CD4-positive, alpha-beta T cell treated with Interleukin-6 for 4 hours (primary cell): ENCODE measurements around the gene ZNF620.
"Not testable (repeated sequence)": the region's sequence is repeated elsewhere in the genome, so short reads cannot be mapped to it uniquely, and the experiment has no call there.

ENCODE experiments used
- DNase-seq: peaks from one replicate; pipeline ENCODE4 v3.0.0-alpha.2; 2020; ENCODE audit warnings: mixed read lengths

Gene ZNF620

DNA sequence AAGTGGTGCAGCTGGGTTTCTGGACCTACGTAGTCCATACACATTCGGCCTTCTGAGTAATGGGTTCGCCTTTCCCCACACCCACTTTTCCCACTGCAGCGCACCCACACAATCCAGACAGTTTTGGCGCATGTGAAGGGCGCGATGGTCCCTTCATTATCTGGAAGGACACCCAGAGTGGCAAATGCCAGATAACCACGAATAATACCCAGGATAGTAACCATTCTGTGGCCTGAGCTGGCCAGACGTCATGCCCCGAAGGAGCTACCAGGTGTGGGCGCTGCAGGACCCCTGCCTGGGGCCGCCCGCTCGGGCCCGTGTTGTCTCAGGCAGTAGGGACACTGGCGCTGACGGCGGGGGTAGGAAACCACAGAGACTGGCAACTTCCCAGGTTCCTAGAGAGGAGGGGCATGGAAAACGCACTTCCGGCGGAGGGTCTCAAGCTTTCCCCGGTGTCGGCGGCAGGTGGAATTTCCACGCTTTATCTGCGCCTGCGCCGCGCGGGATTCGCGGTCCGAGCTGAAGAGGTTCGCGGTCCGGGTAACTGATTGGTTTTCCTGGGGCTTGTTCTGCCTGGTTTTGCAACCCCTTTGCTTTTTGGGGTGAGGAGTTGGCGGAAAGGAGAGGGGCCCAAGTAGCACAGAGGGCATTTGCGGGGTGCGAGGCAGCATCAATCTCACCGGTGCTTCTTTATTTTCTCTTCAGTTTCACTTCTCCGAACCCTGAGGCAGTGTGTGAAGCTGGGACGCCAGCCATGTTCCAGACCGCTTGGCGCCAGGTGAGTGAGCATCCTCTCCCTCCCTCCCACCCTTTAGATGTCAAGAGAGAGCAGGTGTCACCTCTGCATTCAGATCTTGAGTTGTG is at the start of gene ZNF620:
TSS of gene ZNF620 (plus strand) at position 441 of the 864 bp plus-strand sequence. CDS start at position 755, 314 bp downstream.
- peak; percentile 62 for DNase-seq

DNA sequence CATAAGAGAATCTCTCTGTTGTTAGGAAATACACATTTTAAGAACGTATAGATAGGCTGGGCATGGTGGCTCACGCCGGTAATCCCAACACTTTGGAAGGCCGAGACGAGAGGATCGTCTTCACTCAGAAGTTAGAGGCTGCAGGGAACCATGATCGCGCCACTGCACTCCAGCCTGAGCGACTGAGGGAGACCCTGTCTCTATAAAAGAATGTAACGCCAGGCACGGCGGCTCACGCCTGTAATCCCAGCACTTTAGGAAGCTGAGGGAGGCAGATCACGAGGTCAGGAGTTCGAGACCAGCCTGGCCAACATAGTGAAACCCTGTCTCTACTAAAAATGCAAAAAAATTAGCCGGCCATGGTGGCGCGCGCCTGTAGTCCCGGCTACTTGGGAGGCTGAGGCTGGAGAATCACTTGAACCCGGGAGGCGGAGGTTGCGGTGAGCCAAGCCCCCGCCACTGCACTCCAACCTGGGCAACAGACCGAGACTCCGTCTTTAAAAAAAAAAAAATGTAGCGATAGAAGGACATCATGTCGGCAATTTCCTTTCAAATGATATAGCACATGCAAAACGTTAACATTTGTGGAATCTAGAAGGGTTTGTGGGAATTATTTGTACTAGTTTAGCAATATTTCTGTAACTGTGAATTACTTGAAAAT is 49.4 kb upstream of the ZNF620 start:
- DNase-seq, result no peak

DNA sequence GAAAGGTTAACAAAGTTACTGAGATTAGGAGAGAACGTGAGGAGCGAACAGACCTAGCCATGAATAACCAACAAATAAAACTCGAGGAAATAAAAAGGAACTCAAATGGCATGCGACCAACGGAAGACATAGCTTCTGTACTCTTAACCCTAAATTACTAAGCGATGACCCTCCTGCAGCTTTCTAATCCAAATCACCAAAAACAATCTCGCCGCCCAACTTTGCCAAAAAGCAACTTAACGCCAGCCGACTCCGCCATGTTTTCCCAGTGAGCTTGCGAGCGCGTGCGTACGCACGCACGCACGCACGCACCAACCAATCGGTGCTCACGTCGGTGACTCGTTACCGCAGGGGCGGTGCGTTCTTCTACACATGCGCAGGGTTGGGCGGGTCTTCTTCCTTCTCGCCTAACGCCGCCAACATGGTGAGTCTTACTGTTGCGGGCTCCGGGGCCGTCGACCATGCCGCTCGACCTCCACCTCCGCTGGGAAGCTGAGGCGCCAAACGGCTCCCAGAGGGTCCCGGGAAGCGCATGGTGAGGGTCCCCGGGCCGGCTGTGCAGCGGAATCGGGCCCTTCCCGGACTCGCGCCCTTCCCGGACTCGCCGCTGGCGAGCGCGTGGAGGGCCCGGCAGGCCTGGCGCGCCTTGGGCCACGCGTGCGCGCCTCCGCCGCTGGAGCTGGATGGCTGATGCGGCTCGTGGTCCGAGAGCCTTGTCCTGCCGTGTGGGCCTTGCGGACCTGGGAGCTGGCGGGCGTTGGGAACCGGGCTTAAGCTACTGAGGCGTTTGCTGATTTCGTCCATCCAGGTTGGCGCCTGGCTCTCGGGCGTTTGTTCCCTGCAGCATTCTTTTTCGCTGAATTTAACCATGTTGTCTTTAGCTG is 48.7 kb upstream of the ZNF620 start, which contains the start of gene RPL14:
TSS of gene RPL14 (plus strand) at position 400 of the 884 bp plus-strand sequence. CDS start at position 533, 133 bp downstream.
- peak; percentile 96 for DNase-seq

DNA sequence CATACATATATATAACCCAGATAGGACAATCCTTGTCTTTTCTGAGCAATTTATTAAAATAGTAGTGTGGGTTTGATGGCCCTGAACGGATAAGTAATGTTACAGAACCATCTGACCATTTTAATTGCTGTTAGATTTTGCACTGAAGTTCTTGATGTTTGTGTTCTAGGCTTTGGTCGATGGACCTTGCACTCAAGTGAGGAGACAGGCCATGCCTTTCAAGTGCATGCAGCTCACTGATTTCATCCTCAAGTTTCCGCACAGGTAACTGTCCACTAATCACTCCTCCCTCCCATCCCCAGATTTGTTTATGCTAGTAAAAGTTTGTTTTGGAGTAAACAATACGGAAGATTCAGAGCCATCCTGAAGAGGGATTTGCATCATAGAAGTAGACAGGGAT is 47.4 kb upstream of the ZNF620 start:
- DNase-seq, result no peak

DNA sequence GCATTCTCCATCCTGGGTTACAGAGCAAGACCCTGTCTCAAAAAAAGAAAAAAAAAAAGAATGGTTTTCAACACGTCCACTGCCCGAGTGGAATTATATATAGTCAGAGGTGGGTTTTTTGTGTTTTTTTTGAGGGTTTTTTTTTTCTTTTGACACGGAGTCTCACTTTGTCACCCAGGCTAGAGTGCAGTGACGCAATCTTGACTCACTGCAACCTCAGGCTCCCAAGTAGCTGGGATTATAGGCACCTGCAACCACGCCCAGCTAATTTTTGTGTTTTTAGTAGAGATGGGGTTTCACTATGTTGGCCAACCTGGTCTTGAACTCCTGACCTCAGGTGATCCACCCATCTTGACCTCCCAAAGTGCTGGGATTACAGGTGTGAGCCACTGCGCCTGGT is 45.4 kb upstream of the ZNF620 start:
- DNase-seq, result not testable (repeated sequence)

DNA sequence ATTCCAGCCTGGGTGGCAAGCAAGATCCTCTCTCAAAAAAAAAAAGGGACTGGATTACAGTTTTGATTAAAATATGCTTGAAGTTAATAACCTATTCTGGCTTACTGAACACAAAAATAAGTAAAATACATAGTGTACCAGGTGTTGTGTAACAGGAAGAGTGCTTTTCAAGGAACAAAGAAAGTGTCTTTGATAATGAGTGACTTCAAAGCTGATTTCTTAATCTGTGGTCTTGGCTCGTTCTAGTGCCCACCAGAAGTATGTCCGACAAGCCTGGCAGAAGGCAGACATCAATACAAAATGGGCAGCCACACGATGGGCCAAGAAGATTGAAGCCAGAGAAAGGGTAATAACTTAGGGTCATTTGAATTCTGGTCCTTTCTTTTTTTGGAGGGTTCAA is 44.7 kb upstream of the ZNF620 start:
- no peak for DNase-seq

DNA sequence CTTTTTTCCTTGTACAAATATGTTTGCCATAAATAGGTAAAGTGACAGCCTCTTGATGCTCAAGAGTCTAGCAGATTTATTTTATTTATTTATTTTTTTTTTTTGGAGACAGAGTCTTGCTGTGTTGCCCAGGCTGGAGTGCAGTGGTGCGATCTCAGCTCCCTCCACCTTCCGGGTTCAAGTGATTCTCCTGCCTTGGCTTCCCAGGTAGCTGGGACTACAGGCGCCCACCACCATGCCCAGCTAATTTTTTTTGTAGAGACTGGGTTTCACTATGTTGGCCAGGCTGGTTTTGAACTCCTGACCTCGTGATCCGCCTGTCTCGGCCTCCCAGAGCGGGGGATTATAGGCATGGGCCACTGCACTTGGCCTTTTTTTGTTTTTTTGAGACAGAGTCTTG is 43.0 kb upstream of the ZNF620 start:
- DNase-seq, result not testable (repeated sequence)

DNA sequence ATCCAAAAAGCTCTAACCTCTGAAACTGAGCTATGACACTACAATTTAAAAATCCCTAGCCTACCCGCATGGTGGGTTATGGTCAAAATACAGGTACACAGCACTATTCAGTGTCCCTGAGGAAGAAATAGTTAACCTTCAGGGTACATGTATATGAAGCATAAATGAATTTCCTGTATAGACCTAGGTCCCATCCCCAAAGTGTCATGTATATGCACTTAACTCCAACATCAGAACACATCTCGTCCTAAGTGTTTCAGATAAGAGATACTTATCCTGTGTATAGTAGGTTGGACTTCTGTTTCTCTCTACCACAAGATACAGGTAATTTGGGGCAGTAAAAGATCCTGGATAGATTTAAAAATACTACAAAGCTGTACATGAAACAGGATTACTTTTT is 42.3 kb upstream of the ZNF620 start:
- no peak for DNase-seq

DNA sequence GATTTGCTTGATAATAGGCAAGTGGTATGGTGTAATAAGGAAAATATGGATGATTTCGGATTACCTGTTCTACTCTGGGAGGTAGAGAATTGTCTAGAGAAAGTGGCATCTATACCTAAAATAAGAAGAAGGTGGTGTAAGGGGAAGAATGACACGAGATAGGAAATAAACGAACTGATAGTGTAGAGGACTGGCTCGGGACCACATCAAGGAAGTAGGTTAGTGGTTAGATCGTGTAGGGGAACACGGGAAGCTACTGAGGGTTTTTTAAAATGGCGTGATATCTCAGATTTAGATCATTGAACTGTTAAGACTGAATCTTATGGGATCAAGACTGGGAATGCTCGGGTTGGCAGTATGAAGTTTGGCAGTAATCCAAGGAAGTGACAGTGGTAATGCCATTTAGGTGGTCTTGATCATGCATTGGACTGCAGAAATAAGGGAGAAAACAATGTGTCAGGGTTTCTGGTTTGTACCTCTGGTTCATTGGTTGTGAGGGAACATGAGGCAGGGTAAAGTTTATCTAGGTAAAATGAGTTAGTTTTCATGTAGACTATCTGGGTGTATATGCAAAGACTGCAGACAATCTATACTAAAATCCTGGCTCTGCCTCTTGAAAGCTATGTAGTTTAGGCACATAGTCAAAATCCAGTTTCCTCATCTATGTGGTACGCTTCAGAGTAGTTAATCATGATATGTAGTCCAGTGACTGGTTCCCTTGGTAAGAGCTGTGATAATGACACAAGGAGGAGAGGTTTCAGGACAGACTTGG is 41.3 kb upstream of the ZNF620 start:
- peak; percentile 30 for DNase-seq

DNA sequence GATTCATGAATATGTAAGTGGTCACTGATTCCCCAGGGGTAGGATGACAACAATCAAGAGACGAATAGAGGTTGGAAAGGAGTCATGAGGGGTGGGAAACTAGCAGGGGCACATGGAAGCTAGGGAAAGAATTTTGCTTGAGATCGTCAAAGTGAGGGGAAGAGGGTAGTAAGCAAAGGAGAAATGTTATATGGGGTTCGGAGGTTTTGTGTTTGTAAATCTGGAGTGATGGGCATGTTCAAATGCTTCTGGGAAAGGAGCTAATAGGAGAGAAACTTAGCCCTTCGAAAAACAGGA is 40.8 kb upstream of the ZNF620 start:
- DNase-seq, result no peak

DNA sequence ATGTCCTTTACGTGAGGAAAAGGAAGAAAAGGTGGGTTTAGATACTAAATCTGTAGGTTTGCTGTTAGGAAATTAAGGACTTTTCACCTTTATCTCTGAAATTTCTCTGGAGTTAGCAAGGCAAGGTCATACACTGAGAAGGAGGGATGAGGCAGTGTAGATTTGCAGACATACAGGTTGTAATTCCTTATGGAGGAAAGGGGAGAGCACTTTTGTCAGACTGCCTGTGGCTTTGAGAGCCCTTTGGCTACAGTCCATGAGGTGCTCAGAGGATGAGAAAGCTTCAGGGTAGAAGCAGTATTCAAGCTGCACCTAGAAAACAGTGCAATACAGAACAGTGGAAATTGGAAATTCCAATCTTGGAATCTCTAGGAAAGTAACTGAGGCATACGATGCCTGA is 40.4 kb upstream of the ZNF620 start:
- no peak for DNase-seq

DNA sequence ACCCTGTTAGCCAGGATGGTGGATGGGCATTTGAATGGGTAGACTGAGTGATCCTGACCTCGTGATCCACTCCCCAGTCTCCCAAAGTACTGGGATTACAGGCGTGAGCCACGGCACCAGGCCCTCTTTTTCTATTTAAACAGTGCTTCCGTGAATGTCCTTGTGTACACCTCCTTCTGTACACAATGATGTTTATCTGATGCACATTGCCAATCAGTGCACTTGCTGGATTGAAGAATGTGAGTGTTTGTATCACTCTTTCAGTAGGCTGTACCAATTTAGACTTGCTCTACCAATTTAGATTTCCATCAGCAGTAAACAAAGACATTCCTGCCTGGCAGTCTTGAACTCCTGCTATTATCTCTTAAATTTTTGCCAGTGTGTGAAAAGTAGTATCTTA is 37.8 kb upstream of the ZNF620 start:
- no peak for DNase-seq

DNA sequence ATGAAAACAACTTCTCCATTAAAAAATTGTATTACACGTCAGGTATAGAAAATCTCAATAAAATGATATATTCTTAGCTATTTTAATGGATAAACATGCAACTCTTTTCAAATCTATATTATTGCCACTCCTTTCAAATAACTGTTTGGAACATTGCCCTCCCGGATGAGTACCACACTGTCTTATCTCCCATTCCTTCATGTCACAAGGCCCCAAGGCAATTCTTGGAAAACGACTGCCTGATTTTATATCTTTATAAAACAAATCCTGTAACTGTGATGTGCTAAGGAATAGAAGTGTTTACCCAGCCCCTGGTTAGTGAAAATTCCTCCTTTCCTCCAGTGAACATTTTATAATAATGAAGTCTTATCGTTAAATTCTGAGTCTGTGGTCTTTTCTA is 35.1 kb upstream of the ZNF620 start:
- DNase-seq, result no peak

DNA sequence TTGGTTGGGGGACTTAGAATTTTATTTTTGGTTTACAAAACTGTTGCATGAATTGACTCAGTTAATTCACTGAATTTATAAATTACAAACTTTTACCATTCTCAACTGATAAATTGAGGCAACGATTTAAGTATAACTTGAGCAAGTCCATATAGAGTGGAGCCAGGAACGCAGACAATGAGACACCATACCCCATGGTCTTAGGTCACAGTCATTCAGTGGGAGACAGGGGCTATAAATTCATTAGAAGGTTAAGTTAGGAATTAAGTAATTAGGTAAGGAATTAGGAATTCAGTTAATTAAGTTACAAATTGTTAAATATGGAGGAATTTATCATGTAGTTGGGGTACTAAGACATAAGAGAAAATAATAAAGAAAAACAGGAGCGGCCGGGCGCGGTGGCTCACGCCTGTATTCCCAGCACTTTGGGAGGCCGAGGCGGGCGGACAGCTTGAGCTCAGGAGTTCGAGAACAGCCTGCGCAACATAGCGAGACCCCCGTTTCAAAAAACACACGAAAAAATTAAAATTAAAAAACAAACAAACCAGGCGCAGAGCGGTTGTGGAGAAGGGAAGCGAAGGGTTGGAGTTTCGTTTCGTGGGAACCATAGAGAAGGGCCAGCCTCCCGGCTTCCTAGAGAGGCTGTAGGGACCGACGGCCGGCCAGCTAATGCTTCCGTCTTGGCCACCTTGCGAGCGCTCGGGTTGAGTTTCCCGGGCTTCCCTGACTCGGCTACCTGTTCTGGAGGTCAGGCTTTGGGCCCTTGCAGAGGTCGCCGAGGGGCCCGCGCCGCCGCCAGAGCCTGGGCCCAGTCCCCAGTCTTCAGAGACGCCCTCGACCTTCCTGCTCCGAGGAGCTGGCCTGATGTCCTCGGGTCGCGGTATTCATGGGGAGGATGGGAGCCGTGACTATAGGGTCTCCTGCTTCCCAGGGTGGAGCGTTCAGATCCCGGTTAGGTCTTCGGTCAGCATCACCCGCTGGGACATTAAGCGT is 29.1 kb upstream of the ZNF620 start, which contains the start of gene ZNF619:
TSS of gene ZNF619 (plus strand) at position 645 of the 993 bp plus-strand sequence. CDS start 858 bp downstream, outside the sequence.
- peak; percentile 71 for DNase-seq

DNA sequence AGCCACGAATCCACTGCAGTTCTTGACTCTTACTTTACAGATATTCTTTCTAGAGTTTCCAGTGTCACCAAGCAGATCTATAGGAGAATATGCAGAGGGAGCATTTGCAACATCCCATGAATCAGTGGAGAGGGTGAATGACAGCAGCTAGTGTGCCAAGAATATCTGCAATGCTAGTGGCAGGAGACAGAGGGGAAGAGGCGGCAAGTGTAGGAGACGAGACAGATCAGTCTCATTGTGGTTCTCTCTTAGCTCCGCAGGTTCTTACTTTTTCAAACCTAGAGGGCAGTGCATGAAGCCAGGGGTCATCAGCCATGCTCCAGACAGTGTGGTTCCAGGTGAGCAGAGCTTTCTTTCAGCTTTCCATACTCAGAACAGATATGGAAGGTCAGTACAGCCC is 28.2 kb upstream of the ZNF620 start:
- DNase-seq, result no peak

DNA sequence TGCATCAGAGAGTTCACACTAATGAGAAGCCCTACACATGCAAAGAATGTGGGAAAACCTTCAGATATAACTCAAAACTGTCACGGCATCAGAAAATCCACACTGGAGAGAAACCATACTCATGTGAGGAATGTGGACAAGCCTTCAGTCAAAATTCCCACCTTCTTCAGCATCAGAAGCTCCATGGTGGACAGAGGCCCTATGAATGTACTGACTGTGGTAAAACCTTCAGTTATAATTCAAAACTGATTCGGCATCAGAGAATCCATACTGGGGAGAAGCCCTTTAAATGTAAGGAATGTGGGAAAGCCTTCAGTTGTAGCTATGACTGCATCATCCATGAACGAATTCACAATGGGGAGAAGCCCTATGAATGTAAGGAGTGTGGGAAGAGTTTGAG is 18.7 kb upstream of the ZNF620 start:
- no peak for DNase-seq

DNA sequence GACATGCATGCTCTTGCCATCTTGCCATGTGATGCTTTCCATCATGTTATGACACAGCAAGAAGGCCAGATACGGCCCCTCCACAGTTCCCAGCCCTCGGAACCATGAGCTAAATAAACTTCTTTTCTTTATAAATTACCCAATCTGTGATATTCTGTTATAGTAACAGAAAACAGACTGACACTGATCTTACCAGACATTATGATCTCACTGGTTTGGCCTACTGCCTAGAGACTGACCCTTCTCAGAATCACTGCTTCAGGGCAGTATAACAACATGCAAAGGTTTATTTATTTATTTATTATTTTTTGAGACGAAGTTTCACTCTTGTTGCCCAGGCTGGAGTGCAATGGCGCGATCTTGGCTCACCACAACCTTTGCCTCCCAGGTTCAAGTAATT is 14.9 kb upstream of the ZNF620 start:
- no peak for DNase-seq

DNA sequence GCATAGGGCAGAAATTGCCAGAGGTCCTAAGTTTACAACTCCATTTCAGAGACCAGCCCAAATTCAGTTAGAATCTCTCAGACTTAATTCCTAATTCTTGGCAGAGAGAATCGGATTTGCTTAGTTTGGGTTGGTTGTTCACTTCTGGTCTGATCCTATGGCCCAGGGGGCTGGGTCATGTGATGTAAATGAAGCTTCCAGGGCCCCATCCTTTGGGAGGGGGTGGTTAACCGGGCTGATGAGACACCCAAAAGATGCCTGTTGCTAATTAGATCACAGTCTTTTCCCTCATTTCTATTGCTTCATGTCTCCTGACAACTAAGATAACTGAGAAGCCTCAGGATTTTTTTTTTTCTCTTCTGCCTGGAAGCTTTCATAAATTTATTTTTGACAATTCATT is 11.1 kb upstream of the ZNF620 start:
- no peak for DNase-seq

DNA sequence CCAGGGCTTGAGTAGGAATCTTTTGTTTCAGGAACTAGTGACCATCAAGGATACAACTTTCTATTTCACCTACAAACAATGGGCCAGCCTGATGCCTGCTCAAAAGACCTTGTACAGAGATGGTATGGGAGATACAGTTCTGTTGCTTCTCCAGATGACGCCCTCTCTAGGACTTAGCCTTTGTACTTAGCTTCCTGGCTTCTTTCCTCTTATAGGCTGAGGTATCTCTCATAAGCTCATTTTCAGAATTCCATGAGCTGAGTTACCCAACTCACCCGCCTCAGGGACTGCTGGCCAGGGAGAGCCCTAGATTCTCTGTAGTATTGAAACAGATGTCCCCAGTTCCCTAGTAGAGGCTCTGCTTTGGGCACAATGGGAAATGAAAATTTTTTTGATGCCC is 8.6 kb upstream of the ZNF620 start:
- no peak for DNase-seq

DNA sequence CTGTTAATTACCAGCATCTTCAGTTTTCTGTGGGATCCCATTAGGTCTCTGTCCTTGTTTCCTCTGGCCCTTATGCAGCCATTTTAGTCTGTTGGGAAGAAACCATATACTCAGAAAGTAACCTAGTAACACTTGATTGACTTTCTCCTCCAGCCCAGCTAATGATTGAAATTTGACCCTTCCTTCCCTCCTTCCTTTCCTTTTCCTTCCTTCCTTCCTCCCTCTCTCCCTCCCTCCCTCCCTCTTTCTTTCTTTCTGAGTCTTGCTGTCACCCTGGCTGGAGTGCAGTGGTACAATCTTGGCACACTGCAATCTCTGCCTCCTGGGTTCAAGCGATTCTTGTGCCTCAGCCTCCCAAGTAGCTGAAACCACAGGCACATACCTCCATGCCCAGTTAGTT is 5.9 kb upstream of the ZNF620 start:
- no peak for DNase-seq

DNA sequence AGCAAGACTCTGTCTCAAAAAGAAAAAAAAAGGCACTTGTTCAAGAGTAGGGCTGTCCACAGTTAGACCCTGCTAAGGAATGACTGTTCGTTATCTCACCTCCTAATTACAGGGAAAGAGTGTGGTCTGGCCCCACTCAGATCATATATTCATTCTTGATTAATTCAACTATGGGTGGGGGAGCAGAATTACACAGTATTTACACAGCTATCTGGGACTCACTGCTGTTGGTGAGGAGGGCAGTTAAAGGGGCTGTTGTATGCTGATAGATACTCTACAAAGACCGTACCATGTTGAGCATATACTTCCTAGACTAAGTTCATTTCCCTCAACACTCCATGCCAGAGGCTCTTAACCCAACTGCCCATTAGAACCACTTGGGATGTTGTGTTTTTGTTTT is 3.8 kb upstream of the ZNF620 start:
- DNase-seq, result no peak
